Lower leg skin (tissue), 4 donors: ENCODE results near the gene MED7. TPM values are rescaled to one million over a fixed set of nuclear protein-coding genes. Genes with fewer than 3 reads are reported as not detected.

ENCODE experiments used
- DNase-seq, 2 donors: peaks; one replicate each; pipeline ENCODE4 v3.0.0-alpha.2; 2019; ENCODE audit warnings: low spot score in 2 of 2
- H3K4me3 ChIP-seq: fragments of 200-600 bp; sonication (generic); 2 replicates; pipeline ENCODE4 v1.5.1; 2017; ENCODE audit warnings: mild to moderate bottlenecking, low read depth; ENCODE audit not compliant: poor library complexity, severe bottlenecking
- CTCF ChIP-seq, 3 donors: fragments of 450-650 bp; IDR thresholded peaks; one replicate each; pipeline ENCODE4 v1.5.1; 2016; ENCODE audit warnings: antibody characterized with exemption in 3 of 3, mild to moderate bottlenecking in 3 of 3, moderate library complexity in 2 of 3
- POLR2A ChIP-seq, 2 donors: fragments of 450-650 bp; IDR thresholded peaks; one replicate each; pipeline ENCODE4 v1.6.1; 2016 to 2017; ENCODE audit warnings: antibody characterized with exemption in 2 of 2, mild to moderate bottlenecking in 1 of 2, moderate library complexity in 1 of 2
- WGBS, 2 donors: methylation state at CpG; one replicate each; pipeline ENCODE4 v1.1.5; 2018; 5-methylcytosine and 5-hydroxymethylcytosine counted together
- intact Hi-C: fragments of 100-400 bp; cut with DNase I; formaldehyde crosslinking; loops from one replicate; pipeline ENCODE4 v1.15.0; 2023; ENCODE audit warnings: low total_unique reads
- total RNA-seq, 4 donors: library from RNA; depleted of rRNA; stranded (reverse); fragments of >200 nt; gene quantifications; one replicate each; pipeline ENCODE4 v1.1.0, GENCODE V29; 2016

Gene MED7
- total RNA-seq, 4 donors from 2014 or later: 6.2 to 11.2 (median 8.4) TPM

GRCh38 chr5:157165668-157166067, 23.0 kb upstream of the MED7 start:
- intact Hi-C loops: no loop called here
- H3K4me3 ChIP-seq: no peak overlapping the region
- WGBS, 2 donors: 87 to 89% methylated on average over 14 of the region's 14 CpGs
- TF ChIP-seq POLR2A (IDR thresholded peaks at IDR 0.05) (no peak), CTCF (IDR thresholded peaks at IDR 0.05) (no peak)
- peak in 1 of 2 donors; percentile 39 for DNase-seq

GRCh38 chr5:157165261-157165660, 22.6 kb upstream of the MED7 start:
- TF ChIP-seq POLR2A (IDR thresholded peaks at IDR 0.05) (no peak), CTCF (IDR thresholded peaks at IDR 0.05) (no peak)
- DNase-seq: peak in 1 of 2 donors; percentile 57
- no peak overlapping the region for H3K4me3 ChIP-seq
- intact Hi-C loops: no loop called here
- 89 to 92% methylated on average over 4 of the region's 4 CpGs for WGBS, 2 donors

GRCh38 chr5:157164521-157164920, 21.9 kb upstream of the MED7 start:
- no peak overlapping the region for H3K4me3 ChIP-seq
- no peak for TF ChIP-seq POLR2A (IDR thresholded peaks at IDR 0.05)
- no peak for TF ChIP-seq CTCF (IDR thresholded peaks at IDR 0.05)
- no peak for DNase-seq
- intact Hi-C loops: loop anchor here (5.0 kb wide), 1 partner anchor 428 kb away; no protein-coding TSS in a partner anchor
- 67 to 81% methylated on average over 5 of the region's 5 CpGs for WGBS, 2 donors

- 92 to 94% methylated on average over 12 of the region's 12 CpGs for WGBS, 2 donors
- TF ChIP-seq CTCF (IDR thresholded peaks at IDR 0.05) (no peak), POLR2A (IDR thresholded peaks at IDR 0.05) (no peak)
- H3K4me3 ChIP-seq: no peak overlapping the region
- DNase-seq: peak in 1 of 2 donors; percentile 67
- intact Hi-C loops: loop anchor here (5.0 kb wide), 1 partner anchor 429 kb away; no protein-coding TSS in a partner anchor
Observed at GRCh38 chr5:157162919-157163510, 20.4 kb upstream of the MED7 start.

- TF ChIP-seq POLR2A (IDR thresholded peaks at IDR 0.05): no peak
- TF ChIP-seq CTCF (IDR thresholded peaks at IDR 0.05): no peak
- intact Hi-C loops: loop anchor here (5.0 kb wide), 1 partner anchor 430 kb away; no protein-coding TSS in a partner anchor
- peak in 1 of 2 donors; percentile 65 for DNase-seq
- no peak overlapping the region for H3K4me3 ChIP-seq
- 83 to 87% methylated on average over 6 of the region's 6 CpGs for WGBS, 2 donors
Observed at GRCh38 chr5:157161996-157162395, 19.3 kb upstream of the MED7 start.

- no peak for TF ChIP-seq CTCF (IDR thresholded peaks at IDR 0.05)
- no peak for TF ChIP-seq POLR2A (IDR thresholded peaks at IDR 0.05)
- H3K4me3 ChIP-seq: no peak overlapping the region
- 86 to 88% methylated on average over 4 of the region's 4 CpGs for WGBS, 2 donors
- intact Hi-C loops: loop anchor here (5.0 kb wide), 1 partner anchor 432 kb away; no protein-coding TSS in a partner anchor
- peak in 1 of 2 donors; percentile 29 for DNase-seq
Observed at GRCh38 chr5:157160001-157160400, 17.3 kb upstream of the MED7 start.
